Measurements from ENCODE around the gene AXIN1. TPM values are rescaled to one million over a fixed set of nuclear protein-coding genes. Genes with fewer than 3 reads are reported as not detected.

The AXIN1 gene
- total RNA-seq, 4 donors from 2014 or later = 37.9 to 45.7 (median 40.6) TPM

DNA sequence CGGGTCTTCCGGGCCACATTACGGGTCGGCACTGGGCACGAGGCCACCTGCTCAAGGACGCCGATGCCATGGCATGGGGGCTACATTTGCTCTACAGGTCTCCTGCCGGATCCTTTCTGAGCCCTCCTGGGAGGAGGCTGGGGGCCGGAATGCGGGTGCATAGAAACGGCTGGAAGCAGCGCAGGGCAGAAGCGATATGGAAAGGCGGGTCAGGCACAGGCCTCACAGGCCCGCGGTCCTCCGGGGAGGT is 28.4 kb downstream of the AXIN1 start:
- WGBS, 2 donors = 91 to 92% methylated on average over 11 to 15 of the region's 17 CpGs
- intact Hi-C loops (cut with DNase I; ENCODE audit: low total_unique reads) = no loop called here
- no peak for DNase-seq (ENCODE audit: low spot score in 2 of 2)
- TF ChIP-seq, protein P1, sequence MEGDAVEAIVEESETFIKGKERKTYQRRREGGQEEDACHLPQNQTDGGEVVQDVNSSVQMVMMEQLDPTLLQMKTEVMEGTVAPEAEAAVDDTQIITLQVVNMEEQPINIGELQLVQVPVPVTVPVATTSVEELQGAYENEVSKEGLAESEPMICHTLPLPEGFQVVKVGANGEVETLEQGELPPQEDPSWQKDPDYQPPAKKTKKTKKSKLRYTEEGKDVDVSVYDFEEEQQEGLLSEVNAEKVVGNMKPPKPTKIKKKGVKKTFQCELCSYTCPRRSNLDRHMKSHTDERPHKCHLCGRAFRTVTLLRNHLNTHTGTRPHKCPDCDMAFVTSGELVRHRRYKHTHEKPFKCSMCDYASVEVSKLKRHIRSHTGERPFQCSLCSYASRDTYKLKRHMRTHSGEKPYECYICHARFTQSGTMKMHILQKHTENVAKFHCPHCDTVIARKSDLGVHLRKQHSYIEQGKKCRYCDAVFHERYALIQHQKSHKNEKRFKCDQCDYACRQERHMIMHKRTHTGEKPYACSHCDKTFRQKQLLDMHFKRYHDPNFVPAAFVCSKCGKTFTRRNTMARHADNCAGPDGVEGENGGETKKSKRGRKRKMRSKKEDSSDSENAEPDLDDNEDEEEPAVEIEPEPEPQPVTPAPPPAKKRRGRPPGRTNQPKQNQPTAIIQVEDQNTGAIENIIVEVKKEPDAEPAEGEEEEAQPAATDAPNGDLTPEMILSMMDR (IDR thresholded peaks at IDR 0.05) = no peak
- TF ChIP-seq POLR2A (IDR thresholded peaks at IDR 0.05) = no peak
- no peak overlapping the region for H3K4me3 ChIP-seq (ENCODE audit: low read depth, poor library complexity, severe bottlenecking)

DNA sequence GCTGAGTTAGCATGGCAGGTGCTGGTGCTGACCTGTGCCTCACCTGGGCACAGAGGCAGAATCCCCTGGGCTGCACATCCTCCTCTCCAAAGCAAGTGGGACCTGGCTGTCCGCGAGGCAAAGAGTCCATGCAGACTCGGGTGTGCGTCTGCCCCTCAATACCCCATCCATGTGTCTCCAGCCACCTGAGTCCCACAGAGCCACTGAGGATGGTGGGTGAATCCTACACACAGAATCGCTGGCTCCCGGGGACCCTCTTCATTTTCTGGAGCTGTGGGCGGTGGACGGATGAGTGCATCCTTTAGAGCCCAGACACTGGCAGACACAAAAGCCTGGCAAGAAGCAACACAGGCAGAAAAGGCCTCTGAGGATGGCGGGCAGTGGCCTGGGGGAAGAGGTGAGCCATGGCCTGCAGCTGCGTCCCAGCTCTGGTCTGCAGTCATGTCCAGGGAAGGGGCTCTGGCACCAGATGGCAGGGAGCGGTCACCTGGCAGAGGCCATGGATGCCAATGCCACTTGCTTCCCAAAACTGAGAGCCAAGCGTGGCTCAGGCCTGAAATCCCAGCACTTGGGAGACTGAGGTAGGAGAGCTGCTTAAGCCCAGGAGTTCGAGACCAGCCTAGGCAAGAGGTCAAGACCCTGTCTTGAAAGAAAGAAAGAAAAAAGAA is 29.9 kb downstream of the AXIN1 start:
- H3K4me3 ChIP-seq (ENCODE audit: low read depth, poor library complexity, severe bottlenecking) = no peak overlapping the region
- intact Hi-C loops (cut with DNase I; ENCODE audit: low total_unique reads) = no loop called here
- WGBS, 2 donors = 88 to 95% methylated on average over 12 to 13 of the region's 13 CpGs
- DNase-seq (ENCODE audit: low spot score in 2 of 2) = no peak
- TF ChIP-seq POLR2A (IDR thresholded peaks at IDR 0.05) = no peak
- TF ChIP-seq, protein P1 (IDR thresholded peaks at IDR 0.05) = no peak

DNA sequence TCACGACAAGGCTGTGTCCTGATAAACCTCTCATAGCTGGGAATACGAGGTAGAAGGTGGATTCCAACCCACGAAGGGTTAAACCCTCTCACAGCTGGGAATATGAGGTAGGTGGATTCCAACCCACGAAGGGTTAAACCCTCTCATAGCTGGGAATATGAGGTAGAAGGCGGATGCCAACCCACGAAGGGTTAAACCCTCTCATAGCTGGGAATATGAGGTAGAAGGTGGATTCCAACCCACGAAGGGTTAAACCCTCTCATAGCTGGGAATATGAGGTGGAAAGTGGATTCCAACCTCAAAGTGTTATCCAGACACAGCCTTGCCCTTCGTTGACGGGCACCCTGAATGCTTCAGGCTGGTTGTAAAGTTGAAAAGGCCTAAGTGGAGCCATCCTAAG is 31.0 kb downstream of the AXIN1 start:
- no peak for TF ChIP-seq POLR2A (IDR thresholded peaks at IDR 0.05)
- TF ChIP-seq, protein P1 (IDR thresholded peaks at IDR 0.05) = no peak
- DNase-seq (ENCODE audit: low spot score in 2 of 2) = no peak
- intact Hi-C loops (cut with DNase I; ENCODE audit: low total_unique reads) = no loop called here
- WGBS, 2 donors = 65 to 72% methylated on average over 9 of the region's 9 CpGs
- no peak overlapping the region for H3K4me3 ChIP-seq (ENCODE audit: low read depth, poor library complexity, severe bottlenecking)

DNA sequence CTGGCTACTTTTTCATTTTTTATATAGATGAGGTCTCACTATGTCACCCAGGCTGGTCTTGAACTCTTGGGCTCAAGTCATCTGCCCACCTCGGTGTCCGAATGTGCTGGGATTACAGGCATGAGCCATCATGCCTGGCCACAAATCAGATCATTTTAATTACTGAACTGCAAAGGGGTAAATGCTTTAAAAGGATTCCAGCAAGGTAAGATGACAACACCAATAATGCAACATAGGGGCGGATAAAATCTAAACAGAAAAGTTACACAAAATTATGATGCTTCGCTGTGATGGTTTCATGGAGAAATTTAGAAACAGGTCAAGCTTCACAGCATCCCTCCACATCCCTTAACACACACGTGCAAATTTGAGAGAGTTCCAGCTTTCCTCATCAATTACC is 32.3 kb downstream of the AXIN1 start:
- WGBS, 2 donors = 93% methylated on average over 5 of the region's 5 CpGs
- intact Hi-C loops (cut with DNase I; ENCODE audit: low total_unique reads) = no loop called here
- no peak for DNase-seq (ENCODE audit: low spot score in 2 of 2)
- H3K4me3 ChIP-seq (ENCODE audit: low read depth, poor library complexity, severe bottlenecking) = no peak overlapping the region
- TF ChIP-seq, protein P1 (IDR thresholded peaks at IDR 0.05) = no peak
- no peak for TF ChIP-seq POLR2A (IDR thresholded peaks at IDR 0.05)

DNA sequence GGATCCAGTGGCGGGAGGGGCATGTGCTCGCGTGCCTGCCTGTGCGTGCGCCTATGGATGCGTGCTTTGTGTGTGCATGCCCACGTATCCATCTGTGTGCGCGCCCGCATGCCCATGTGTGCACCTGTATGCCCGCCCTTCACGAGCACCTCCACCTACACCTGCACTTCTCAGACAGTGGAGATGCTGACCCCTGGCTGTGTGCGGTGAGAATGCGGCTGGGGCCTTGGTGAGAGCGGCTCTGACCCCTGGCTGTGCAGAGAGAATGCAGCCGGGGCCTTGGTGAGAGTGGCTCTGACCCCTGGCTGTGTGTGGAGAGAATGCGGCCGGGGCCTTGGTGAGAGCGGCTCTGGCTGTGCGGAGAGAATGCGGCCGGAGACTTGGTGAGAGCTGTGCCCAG is 33.9 kb downstream of the AXIN1 start:
- no peak overlapping the region for H3K4me3 ChIP-seq (ENCODE audit: low read depth, poor library complexity, severe bottlenecking)
- no peak for TF ChIP-seq POLR2A (IDR thresholded peaks at IDR 0.05)
- TF ChIP-seq, protein P1 (IDR thresholded peaks at IDR 0.05) = no peak
- no peak for DNase-seq (ENCODE audit: low spot score in 2 of 2)
- intact Hi-C loops (cut with DNase I; ENCODE audit: low total_unique reads) = no loop called here
- WGBS, 2 donors = 91 to 93% methylated on average over 20 to 22 of the region's 22 CpGs

DNA sequence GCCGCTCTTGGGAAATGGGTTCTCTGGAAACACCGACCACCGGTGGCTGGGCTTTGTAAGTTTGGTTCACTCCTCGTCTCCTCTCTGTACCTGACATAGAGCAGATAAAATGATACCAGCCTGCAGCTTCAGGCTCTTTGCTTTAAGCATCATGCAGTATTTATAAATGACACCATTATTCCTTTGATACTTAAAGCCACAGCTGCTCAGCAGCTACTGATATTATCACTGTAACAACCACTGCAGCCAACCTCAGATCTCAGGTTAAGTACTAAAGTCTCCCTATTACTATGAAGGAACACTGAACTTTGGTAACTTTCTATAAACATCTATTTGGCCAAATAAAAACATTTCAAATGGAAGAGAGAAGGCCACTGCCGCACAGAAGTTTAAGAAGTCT is 34.9 kb downstream of the AXIN1 start:
- DNase-seq (ENCODE audit: low spot score in 2 of 2) = no peak
- TF ChIP-seq, protein P1 (IDR thresholded peaks at IDR 0.05) = no peak
- no peak for TF ChIP-seq POLR2A (IDR thresholded peaks at IDR 0.05)
- 95 to 97% methylated on average over 5 of the region's 5 CpGs for WGBS, 2 donors
- no peak overlapping the region for H3K4me3 ChIP-seq (ENCODE audit: low read depth, poor library complexity, severe bottlenecking)
- intact Hi-C loops (cut with DNase I; ENCODE audit: low total_unique reads) = no loop called here
